IMR-90 (cell line): ENCODE data around the gene EIF3A. TPM values are rescaled to one million over a fixed set of nuclear protein-coding genes. Genes with fewer than 3 reads are reported as not detected.

Experiments used
- ATAC-seq: fragments of 200-7000 bp; cut with Tn5 transposase; 2 replicates; pipeline ENCODE4 v1.9.1; 2020; ENCODE audit warnings: low read depth, mild to moderate bottlenecking, moderate library complexity
- BruUV-seq: library from RNA; stranded (reverse); fragments of 400-500 nt; replicated peaks from 2 replicates; lab custom pipeline; 2021; lab: Mats Ljungman, UMichigan
- CTCF ChIA-PET: fragments of 300-600 bp; formaldehyde crosslinking; extraction: SDS; loops from one replicate; lab custom pipeline; 2021; ENCODE audit warnings: antibody characterized with exemption; lab: Yijun Ruan, JAX
- POLR2A ChIA-PET: fragments of 300-600 bp; sonication (Branson Sonifier 250); formaldehyde crosslinking; loops from one replicate; lab custom pipeline; 2022; ENCODE audit warnings: antibody characterized with exemption; ENCODE audit not compliant: unreplicated experiment; lab: Charles Lee
- DNase-seq: peaks from one replicate; pipeline ENCODE4 v3.0.0; 2013
- H2AFZ ChIP-seq: replicated peaks from 2 replicates; pipeline ENCODE3; 2013; ENCODE audit warnings: low read length, mild to moderate bottlenecking; ENCODE audit not compliant: poor library complexity
- H2AK5ac ChIP-seq: 2 replicates; pipeline ENCODE4 v1.6.1; 2013; ENCODE audit warnings: low read depth, low read length, inconsistent platforms
- H2AK9ac ChIP-seq: replicated peaks from 2 replicates; pipeline ENCODE3; 2013; ENCODE audit warnings: mild to moderate bottlenecking, low read depth, low read length, moderate library complexity; ENCODE audit not compliant: poor library complexity
- H2BK120ac ChIP-seq: 2 replicates; pipeline ENCODE4 v1.6.1; 2013; ENCODE audit warnings: low read depth, low read length, inconsistent platforms
- H2BK15ac ChIP-seq: 3 replicates; pipeline ENCODE4 v1.6.1; 2013; ENCODE audit warnings: low read depth, low read length, inconsistent platforms
- H2BK20ac ChIP-seq: 2 replicates; pipeline ENCODE4 v1.6.1; 2013; ENCODE audit warnings: low read depth, mild to moderate bottlenecking, inconsistent platforms, low read length, moderate library complexity
- H2BK5ac ChIP-seq: 2 replicates; pipeline ENCODE4 v1.6.1; 2013; ENCODE audit warnings: mild to moderate bottlenecking, low read depth, low read length, inconsistent platforms; ENCODE audit not compliant: poor library complexity, severe bottlenecking
- H3K14ac ChIP-seq: replicated peaks from 2 replicates; pipeline ENCODE4 v1.6.1; 2013; ENCODE audit warnings: low read depth, low read length, inconsistent platforms
- H3K18ac ChIP-seq: 2 replicates; pipeline ENCODE4 v1.6.1; 2013; ENCODE audit warnings: low read depth, low read length, control low read depth
- H3K23ac ChIP-seq: 2 replicates; pipeline ENCODE4 v1.6.1; 2013; ENCODE audit warnings: low read depth, low read length, inconsistent platforms
- H3K27ac ChIP-seq: 2 replicates; pipeline ENCODE4 v1.5.1; 2013; ENCODE audit warnings: mild to moderate bottlenecking, control low read depth, low read length; ENCODE audit not compliant: insufficient read depth
- H3K27me3 ChIP-seq: 2 replicates; pipeline ENCODE4 v1.6.1; 2013; ENCODE audit warnings: low read length; ENCODE audit not compliant: control insufficient read depth, insufficient read depth
- H3K36me3 ChIP-seq: 2 replicates; pipeline ENCODE4 v1.6.1; 2013; ENCODE audit warnings: low read length, mixed read lengths; ENCODE audit not compliant: control insufficient read depth, insufficient read depth
- H3K4ac ChIP-seq: 2 replicates; pipeline ENCODE4 v1.6.1; 2013; ENCODE audit warnings: low read depth, low read length, inconsistent platforms
- H3K4me1 ChIP-seq: 2 replicates; pipeline ENCODE4 v1.6.1; 2013; ENCODE audit warnings: low read length, mixed read lengths; ENCODE audit not compliant: control insufficient read depth, insufficient read depth
- H3K4me2 ChIP-seq: 2 replicates; pipeline ENCODE4 v1.6.1; 2013; ENCODE audit warnings: low read depth, mild to moderate bottlenecking, control low read depth, low read length, moderate library complexity
- H3K4me3 ChIP-seq: 2 replicates; pipeline ENCODE4 v1.5.1; 2013; ENCODE audit warnings: low read depth, mild to moderate bottlenecking, control low read depth, low read length, moderate library complexity; ENCODE audit not compliant: insufficient read depth
- H3K56ac ChIP-seq: 2 replicates; pipeline ENCODE4 v1.6.1; 2013; ENCODE audit warnings: low read length, inconsistent platforms; ENCODE audit not compliant: insufficient read depth; ENCODE audit errors: extremely low read depth
- H3K79me1 ChIP-seq, 2 experiments: 2 replicates each; pipeline ENCODE4 v1.6.1; 2013; ENCODE audit warnings: low read length in 2 of 2, inconsistent platforms in 1 of 2, low read depth in 1 of 2
- H3K9ac ChIP-seq: 2 replicates; pipeline ENCODE4 v1.6.1; 2013; ENCODE audit warnings: low read depth, low read length, control low read depth
- H3K9me1 ChIP-seq: 2 replicates; pipeline ENCODE4 v1.6.1; 2013; ENCODE audit warnings: low read length, inconsistent platforms; ENCODE audit not compliant: insufficient read depth
- H3K9me3 ChIP-seq: 2 replicates; pipeline ENCODE4 v1.6.1; 2013; ENCODE audit warnings: low read length; ENCODE audit not compliant: control insufficient read depth, insufficient read depth
- H4K20me1 ChIP-seq: 2 replicates; pipeline ENCODE4 v1.6.1; 2013; ENCODE audit warnings: low read length, inconsistent platforms; ENCODE audit not compliant: insufficient read depth
- H4K5ac ChIP-seq: 2 replicates; pipeline ENCODE4 v1.6.1; 2013; ENCODE audit warnings: mild to moderate bottlenecking, low read depth, low read length, control low read depth
- H4K8ac ChIP-seq, 2 experiments: 2 replicates each; pipeline ENCODE4 v1.6.1; 2013; ENCODE audit warnings: low read depth in 2 of 2, low read length in 2 of 2, control low read depth in 1 of 2, inconsistent platforms in 1 of 2
- H4K91ac ChIP-seq: 2 replicates; pipeline ENCODE4 v1.6.1; 2013; ENCODE audit warnings: low read depth, low read length, inconsistent platforms; ENCODE audit not compliant: insufficient read depth
- BHLHE40 ChIP-seq: fragments of 150-350 bp; IDR thresholded peaks from 2 replicates; pipeline ENCODE4 v1.6.1; 2016; ENCODE audit warnings: mild to moderate bottlenecking, low read depth, low read length
- CEBPB ChIP-seq: IDR thresholded peaks from 2 replicates; pipeline ENCODE4 v1.6.1; 2012; ENCODE audit warnings: low read depth, low read length, improper control_type of control experiment
- CHD1 ChIP-seq: IDR thresholded peaks from 2 replicates; pipeline ENCODE4 v1.6.1; 2012; ENCODE audit warnings: low read depth, low read length, improper control_type of control experiment
- CTCF ChIP-seq: conservative IDR thresholded peaks from 2 replicates; pipeline ENCODE4 v1.5.1; 2012; ENCODE audit warnings: mild to moderate bottlenecking, low read depth, low read length, improper control_type of control experiment
- ELK1 ChIP-seq: fragments of 150-350 bp; IDR thresholded peaks from 2 replicates; pipeline ENCODE4 v1.6.1; 2016; ENCODE audit warnings: low read depth, mild to moderate bottlenecking, low read length, moderate library complexity, borderline replicate concordance
- FOS ChIP-seq: fragments of 150-350 bp; IDR thresholded peaks from 2 replicates; pipeline ENCODE4 v1.6.1; 2016; ENCODE audit warnings: low read depth, low read length
- MAFK ChIP-seq: IDR thresholded peaks from 2 replicates; pipeline ENCODE4 v1.6.1; 2012; ENCODE audit warnings: low read depth, low read length, improper control_type of control experiment
- MAZ ChIP-seq: IDR thresholded peaks from 2 replicates; pipeline ENCODE4 v1.6.1; 2012; ENCODE audit warnings: low read depth, mild to moderate bottlenecking, low read length, improper control_type of control experiment, moderate library complexity, borderline replicate concordance
- MXI1 ChIP-seq: IDR thresholded peaks from 2 replicates; pipeline ENCODE4 v1.6.1; 2012; ENCODE audit warnings: low read depth, mild to moderate bottlenecking, low read length, moderate library complexity, borderline replicate concordance
- NFE2L2 ChIP-seq: fragments of 150-350 bp; IDR thresholded peaks from 2 replicates; pipeline ENCODE4 v1.6.1; 2016; ENCODE audit warnings: low read depth, mild to moderate bottlenecking, low read length
- POLR2A ChIP-seq: IDR thresholded peaks from 2 replicates; pipeline ENCODE4 v1.6.1; 2012; ENCODE audit warnings: mild to moderate bottlenecking, low read depth, low read length
- RAD21 ChIP-seq: IDR thresholded peaks from 2 replicates; pipeline ENCODE4 v1.6.1; 2012; ENCODE audit warnings: low read length, improper control_type of control experiment
- RCOR1 ChIP-seq: IDR thresholded peaks from 2 replicates; pipeline ENCODE4 v1.6.1; 2012; ENCODE audit warnings: mild to moderate bottlenecking, low read length, improper control_type of control experiment; ENCODE audit not compliant: insufficient replicate concordance
- RFX5 ChIP-seq: IDR thresholded peaks from 2 replicates; pipeline ENCODE4 v1.8.0; 2012; ENCODE audit warnings: low read depth, mild to moderate bottlenecking, low read length, moderate library complexity
- SMC3 ChIP-seq: fragments of 150-350 bp; IDR thresholded peaks from 2 replicates; pipeline ENCODE4 v1.6.1; 2016; ENCODE audit warnings: low read depth, mild to moderate bottlenecking, antibody characterized with exemption, low read length, moderate library complexity
- USF2 ChIP-seq: fragments of 150-350 bp; IDR thresholded peaks from 2 replicates; pipeline ENCODE4 v1.6.1; 2017; ENCODE audit warnings: mild to moderate bottlenecking, antibody characterized with exemption, low read length, low read depth
- WGBS, 2 experiments: methylation state at CpG; one replicate each; pipeline versions ENCODE4 v1.1.5 to v1.1.7; 2013; ENCODE audit warnings: missing lambda C conversion rate in 2 of 2; ENCODE audit not compliant: insufficient read length in 1 of 2; ENCODE audit errors: extremely low coverage in 2 of 2; 5-methylcytosine and 5-hydroxymethylcytosine counted together
- dilution Hi-C: fragments of 300-500 bp; cut with HindIII; formaldehyde crosslinking; loops from one replicate; pipeline ENCODE4 v1.14.3; 2018; ENCODE audit warnings: low sequenced_read_pairs; ENCODE audit not compliant: unreplicated experiment
- in situ Hi-C: fragments of 300-500 bp; cut with MboI; formaldehyde crosslinking; loops from 3 replicates; pipeline ENCODE4 v1.14.3; 2019; ENCODE audit warnings: low sequenced_read_pairs, inconsistent platforms, mixed read lengths
- intact Hi-C: fragments of 100-400 bp; cut with micrococcal nuclease; formaldehyde crosslinking; loops from 2 replicates; pipeline ENCODE4 v1.10.0; 2022
- polyA plus RNA-seq, 3 experiments: library from polyadenylated mRNA; depleted of rRNA; stranded (reverse); fragments of >200 nt; gene quantifications; 2 replicates each; pipeline ENCODE4 v1.2.3, GENCODE V29; 2012; ENCODE audit warnings: low replicate concordance in 1 of 3
- total RNA-seq: library from RNA; depleted of rRNA; stranded (reverse); fragments of >200 nt; gene quantifications from 2 replicates; pipeline ENCODE4 v1.2.3, GENCODE V29; 2012

The EIF3A gene
- total and polyA plus RNA-seq, 2 of the 4 experiments (the other 2 are of a cell fraction) = 49.6 to 145 TPM

- Histone ChIP-seq H2AK5ac (no peak overlapping the region), H3K36me3 (peaks cover 64% of the 10 kb centered on the region), H3K9me1 (no peaks in the 10 kb centered on the region), H4K8ac (no peak overlapping the region), H3K9me3 (no peaks in the 10 kb centered on the region), H2BK120ac (no peak overlapping the region), H3K4ac (no peak overlapping the region), H3K14ac (no peak overlapping the region), H3K27ac (no peak overlapping the region), H3K18ac (no peak overlapping the region), H2AK9ac (no peak overlapping the region), H3K56ac (no peak overlapping the region), H4K91ac (no peak overlapping the region), H4K5ac (no peak overlapping the region), H2BK5ac (no peak overlapping the region), H3K23ac (no peak overlapping the region), H2BK15ac (no peak overlapping the region), H3K9ac (no peak overlapping the region), H2AFZ (no peak overlapping the region), H3K4me2 (no peak overlapping the region), H3K27me3 (no peaks in the 10 kb centered on the region), H3K4me3 (no peak overlapping the region), H3K79me1 (peaks cover 41 to 59% of the 10 kb centered on the region in 2 experiments), H4K20me1 (peaks cover 27% of the 10 kb centered on the region), H2BK20ac (no peak overlapping the region), H3K4me1 (no peaks in the 10 kb centered on the region)
- in situ Hi-C loops (no loop called here), intact Hi-C loops (no loop called here), dilution Hi-C loops (no loop called here)
- BruUV-seq = no TSS peak
- WGBS, 2 experiments = no CpG with 5 or more reads among the region's 1 CpG
- ChIA-PET POLR2A (no interaction called here), CTCF (interaction anchor here (0.5 kb wide), 1 partner anchor 514 kb away, joined by 3 read pairs; no protein-coding TSS in a partner anchor)
- DNase-seq (no peak), ATAC-seq (no peak)
- TF ChIP-seq CHD1 = no peak
- no peak for TF ChIP-seq MAFK
- TF ChIP-seq NFE2L2 = no peak
- no peak for TF ChIP-seq RFX5
- TF ChIP-seq FOS = no peak
- TF ChIP-seq RCOR1 = no peak
- TF ChIP-seq SMC3 = no peak
- no peak for TF ChIP-seq CTCF
- no peak for TF ChIP-seq CEBPB
- TF ChIP-seq MAZ = no peak
- no peak for TF ChIP-seq POLR2A
- TF ChIP-seq BHLHE40 = no peak
- TF ChIP-seq USF2 = no peak
- TF ChIP-seq ELK1 = no peak
- TF ChIP-seq RAD21 = no peak
- TF ChIP-seq MXI1 = no peak
These were observed 19.3 kb downstream of the EIF3A start for GRCh38 chr10:119061352-119061751.
